ENCODE data around the gene PLA2G2C.

PLA2G2C gene

GRCh38 chr1:20153000-20153418 is 33.3 kb downstream of the PLA2G2C start:
- H3K4me3 Mint-ChIP-seq = no peak overlapping the region
- TF ChIP-seq, protein P1, sequence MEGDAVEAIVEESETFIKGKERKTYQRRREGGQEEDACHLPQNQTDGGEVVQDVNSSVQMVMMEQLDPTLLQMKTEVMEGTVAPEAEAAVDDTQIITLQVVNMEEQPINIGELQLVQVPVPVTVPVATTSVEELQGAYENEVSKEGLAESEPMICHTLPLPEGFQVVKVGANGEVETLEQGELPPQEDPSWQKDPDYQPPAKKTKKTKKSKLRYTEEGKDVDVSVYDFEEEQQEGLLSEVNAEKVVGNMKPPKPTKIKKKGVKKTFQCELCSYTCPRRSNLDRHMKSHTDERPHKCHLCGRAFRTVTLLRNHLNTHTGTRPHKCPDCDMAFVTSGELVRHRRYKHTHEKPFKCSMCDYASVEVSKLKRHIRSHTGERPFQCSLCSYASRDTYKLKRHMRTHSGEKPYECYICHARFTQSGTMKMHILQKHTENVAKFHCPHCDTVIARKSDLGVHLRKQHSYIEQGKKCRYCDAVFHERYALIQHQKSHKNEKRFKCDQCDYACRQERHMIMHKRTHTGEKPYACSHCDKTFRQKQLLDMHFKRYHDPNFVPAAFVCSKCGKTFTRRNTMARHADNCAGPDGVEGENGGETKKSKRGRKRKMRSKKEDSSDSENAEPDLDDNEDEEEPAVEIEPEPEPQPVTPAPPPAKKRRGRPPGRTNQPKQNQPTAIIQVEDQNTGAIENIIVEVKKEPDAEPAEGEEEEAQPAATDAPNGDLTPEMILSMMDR (IDR thresholded peaks at IDR 0.05) = no peak
- H3K27me3 Mint-ChIP-seq (ENCODE audit: low read depth, poor library complexity) = peaks cover 8% of the 10 kb centered on the region
- peak; percentile 22 for DNase-seq
- H3K4me1 Mint-ChIP-seq = peaks cover 22% of the 10 kb centered on the region
- H3K27ac Mint-ChIP-seq = no peak overlapping the region
- H3K9me3 Mint-ChIP-seq = peaks cover 12% of the 10 kb centered on the region
- no peaks in the 10 kb centered on the region for H3K36me3 Mint-ChIP-seq (ENCODE audit: low read depth)

GRCh38 chr1:20152599-20152930 is 33.8 kb downstream of the PLA2G2C start:
- Mint-ChIP-seq H3K4me1 (peaks cover 22% of the 10 kb centered on the region), H3K4me3 (peak overlapping the region; percentile 58), H3K27ac (no peak overlapping the region), H3K9me3 (peaks cover 8% of the 10 kb centered on the region), H3K36me3 (ENCODE audit: low read depth) (no peaks in the 10 kb centered on the region), H3K27me3 (ENCODE audit: low read depth, poor library complexity) (peaks cover 4% of the 10 kb centered on the region)
- TF ChIP-seq, protein P1 (IDR thresholded peaks at IDR 0.05) = peak; percentile 22
- no peak for DNase-seq

DNA sequence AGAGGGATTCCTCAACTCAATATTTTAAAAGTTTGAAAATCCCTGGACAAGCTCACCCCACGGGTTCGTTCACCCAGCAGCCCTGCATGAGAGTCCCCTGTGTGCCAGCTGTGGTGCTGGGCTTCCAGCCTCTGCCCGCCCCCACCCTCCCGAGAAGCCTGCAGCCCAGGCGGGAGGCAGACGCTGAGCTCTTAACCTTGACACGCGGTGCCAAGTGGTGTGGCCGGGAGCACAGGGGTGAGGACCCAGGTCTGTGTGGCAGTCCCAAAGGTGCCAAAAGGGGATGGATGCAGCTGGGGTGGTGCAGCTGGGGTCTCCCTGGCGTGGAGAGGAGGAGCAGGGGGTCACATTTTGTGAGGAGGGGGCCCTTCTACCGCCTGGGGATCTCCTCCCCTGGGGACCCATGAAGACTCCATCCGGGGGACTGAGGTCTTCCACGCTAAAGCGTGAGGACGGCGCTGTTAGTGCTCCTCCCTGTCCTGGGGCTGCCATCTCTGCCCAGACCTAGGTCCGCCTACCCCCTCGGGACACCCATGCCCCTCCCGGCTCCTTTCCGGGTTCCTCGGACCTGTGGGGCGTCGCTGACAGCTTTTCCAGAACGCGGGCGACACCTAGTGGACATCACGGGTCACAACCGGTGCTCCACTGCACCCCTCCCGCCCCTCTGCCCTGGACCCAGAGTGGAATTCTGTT is 34.3 kb downstream of the PLA2G2C start:
- peak; percentile 91 for DNase-seq
- H3K9me3 Mint-ChIP-seq = peaks cover 2% of the 10 kb centered on the region
- H3K36me3 Mint-ChIP-seq (ENCODE audit: low read depth) = no peaks in the 10 kb centered on the region
- H3K27ac Mint-ChIP-seq = no peak overlapping the region
- TF ChIP-seq, protein P1 (IDR thresholded peaks at IDR 0.05) = peak; percentile 91
- H3K4me3 Mint-ChIP-seq = peak overlapping the region; percentile 58
- H3K27me3 Mint-ChIP-seq (ENCODE audit: low read depth, poor library complexity) = peaks cover 4% of the 10 kb centered on the region
- H3K4me1 Mint-ChIP-seq = peaks cover 22% of the 10 kb centered on the region

DNA sequence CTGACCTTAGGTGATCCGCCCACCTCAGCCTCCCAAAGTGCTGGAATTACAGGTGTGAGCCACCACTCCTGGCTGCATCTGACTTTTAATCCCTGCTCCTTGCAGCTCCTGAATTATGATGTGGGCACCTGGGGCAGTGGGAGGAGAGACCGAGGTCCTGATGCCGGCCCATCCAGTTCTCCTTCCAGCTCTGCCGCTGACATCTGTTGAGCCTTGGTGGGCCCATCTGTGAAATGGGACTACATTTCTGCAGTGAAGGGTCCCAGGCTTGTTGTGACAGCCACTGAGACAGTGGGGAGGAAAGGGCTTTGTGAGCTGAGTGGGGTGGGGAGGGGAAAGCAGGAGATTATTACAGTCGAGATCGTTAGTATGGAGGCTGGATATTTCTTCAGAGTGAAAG is 35.3 kb downstream of the PLA2G2C start:
- no peak for DNase-seq
- Mint-ChIP-seq H3K27me3 (ENCODE audit: low read depth, poor library complexity) (peaks cover 4% of the 10 kb centered on the region), H3K27ac (no peak overlapping the region), H3K9me3 (no peaks in the 10 kb centered on the region), H3K36me3 (ENCODE audit: low read depth) (no peaks in the 10 kb centered on the region), H3K4me1 (peaks cover 22% of the 10 kb centered on the region), H3K4me3 (no peak overlapping the region)
- TF ChIP-seq, protein P1 (IDR thresholded peaks at IDR 0.05) = no peak

GRCh38 chr1:20150326-20150705 is 36.0 kb downstream of the PLA2G2C start:
- Mint-ChIP-seq H3K4me3 (no peak overlapping the region), H3K27me3 (ENCODE audit: low read depth, poor library complexity) (peaks cover 4% of the 10 kb centered on the region), H3K27ac (no peak overlapping the region), H3K4me1 (peaks cover 22% of the 10 kb centered on the region), H3K9me3 (no peaks in the 10 kb centered on the region), H3K36me3 (ENCODE audit: low read depth) (no peaks in the 10 kb centered on the region)
- DNase-seq = no peak
- TF ChIP-seq, protein P1 (IDR thresholded peaks at IDR 0.05) = no peak
